Glutamatergic neuron (in vitro differentiated cells): ENCODE data around the gene ERVK3-1. TPM values are rescaled to one million over a fixed set of nuclear protein-coding genes. Genes with fewer than 3 reads are reported as not detected.
A peak's percentile ranks its signal among the peaks of the same experiment; 100 is the strongest.

Source experiments
- DNase-seq: peaks from one replicate; pipeline ENCODE4 v3.0.0; 2022
- H3K27ac Mint-ChIP-seq: one replicate; pipeline ENCODE4 v1.8.0; 2020; ENCODE audit warnings: mild to moderate bottlenecking, mixed read lengths, inconsistent platforms; ENCODE audit not compliant: unreplicated experiment
- H3K27me3 Mint-ChIP-seq: one replicate; pipeline ENCODE4 v1.8.0; 2020; ENCODE audit warnings: mild to moderate bottlenecking, moderate library complexity, mixed read lengths, inconsistent platforms; ENCODE audit not compliant: unreplicated experiment
- H3K36me3 Mint-ChIP-seq: one replicate; pipeline ENCODE4 v1.8.0; 2020; ENCODE audit warnings: mild to moderate bottlenecking, mixed read lengths, inconsistent platforms; ENCODE audit not compliant: unreplicated experiment
- H3K4me1 Mint-ChIP-seq: one replicate; pipeline ENCODE4 v1.8.0; 2020; ENCODE audit warnings: mild to moderate bottlenecking, low read depth, mixed read lengths, inconsistent platforms; ENCODE audit not compliant: unreplicated experiment
- H3K4me3 Mint-ChIP-seq: one replicate; pipeline ENCODE4 v1.8.0; 2020; ENCODE audit warnings: mild to moderate bottlenecking, mixed read lengths, inconsistent platforms; ENCODE audit not compliant: unreplicated experiment
- H3K9me3 Mint-ChIP-seq: one replicate; pipeline ENCODE4 v1.8.0; 2020; ENCODE audit warnings: mild to moderate bottlenecking, moderate library complexity, mixed read lengths, inconsistent platforms; ENCODE audit not compliant: unreplicated experiment
- CTCF ChIP-seq: fragments of 200-600 bp; sonication (generic); IDR thresholded peaks from one replicate; pipeline ENCODE4 v1.5.0; 2021; ENCODE audit not compliant: partially characterized antibody, unreplicated experiment
- total RNA-seq: library from RNA; stranded (reverse); fragmentation: NEBNext Ultra II Directional; extraction: Animal tissue kit (Norgen Biotek cat#: 25700); gene quantifications from one replicate; pipeline ENCODE4 v1.2.1, GENCODE V29; 2021; ENCODE audit not compliant: unreplicated experiment

Gene ERVK3-1
- total RNA-seq, 1 donor from 2014 or later, result 56.2 TPM

GRCh38 chr19:58325311-58326022, 20.3 kb downstream of the ERVK3-1 start:
- Mint-ChIP-seq H3K27ac (no peak overlapping the region), H3K36me3 (no peaks in the 10 kb centered on the region), H3K27me3 (peaks cover 2% of the 10 kb centered on the region), H3K4me3 (no peak overlapping the region), H3K4me1 (peaks cover 7% of the 10 kb centered on the region), H3K9me3 (peaks cover 2% of the 10 kb centered on the region)
- no peak for DNase-seq
- no peak for TF ChIP-seq CTCF

- H3K4me3 Mint-ChIP-seq, result no peak overlapping the region
- peaks cover 9% of the 10 kb centered on the region for H3K4me1 Mint-ChIP-seq
- no peak overlapping the region for H3K27ac Mint-ChIP-seq
- no peaks in the 10 kb centered on the region for H3K36me3 Mint-ChIP-seq
- H3K9me3 Mint-ChIP-seq, result peaks cover 2% of the 10 kb centered on the region
- TF ChIP-seq CTCF, result no peak
- DNase-seq, result no peak
- peaks cover 2% of the 10 kb centered on the region for H3K27me3 Mint-ChIP-seq
Measured at GRCh38 chr19:58326501-58326913, 21.3 kb downstream of the ERVK3-1 start.

- Mint-ChIP-seq H3K9me3 (peaks cover 2% of the 10 kb centered on the region), H3K4me1 (peaks cover 9% of the 10 kb centered on the region), H3K27me3 (peaks cover 2% of the 10 kb centered on the region)
Measured at GRCh38 chr19:58326914-58327726, 21.9 kb downstream of the ERVK3-1 start, which contains the start of gene ZSCAN22. Gene ZSCAN22, plus strand, starts transcription at chr19:58326994. Its CDS starts 7,809 bp downstream, at chr19:58334803.

GRCh38 chr19:58328999-58329398, 23.8 kb downstream of the ERVK3-1 start:
- no peaks in the 10 kb centered on the region for H3K36me3 Mint-ChIP-seq
- no peak overlapping the region for H3K27ac Mint-ChIP-seq
- peak overlapping the region; percentile 76 for H3K4me3 Mint-ChIP-seq
- peaks cover 9% of the 10 kb centered on the region for H3K4me1 Mint-ChIP-seq
- no peaks in the 10 kb centered on the region for H3K9me3 Mint-ChIP-seq
- TF ChIP-seq CTCF, result peak; percentile 30
- peak; percentile 73 for DNase-seq
- peaks cover 2% of the 10 kb centered on the region for H3K27me3 Mint-ChIP-seq

More at GRCh38 chr19:58326914-58327726, 21.9 kb downstream of the ERVK3-1 start, which contains the start of gene ZSCAN22:
- DNase-seq, result peak; percentile 98
- H3K36me3 Mint-ChIP-seq, result no peaks in the 10 kb centered on the region
- no peak for TF ChIP-seq CTCF
- H3K27ac Mint-ChIP-seq, result no peak within 1 kb of the TSS
- no peak within 1 kb of the TSS for H3K4me3 Mint-ChIP-seq
